ENCODE results near the gene GRIP2.

The GRIP2 gene

DNA sequence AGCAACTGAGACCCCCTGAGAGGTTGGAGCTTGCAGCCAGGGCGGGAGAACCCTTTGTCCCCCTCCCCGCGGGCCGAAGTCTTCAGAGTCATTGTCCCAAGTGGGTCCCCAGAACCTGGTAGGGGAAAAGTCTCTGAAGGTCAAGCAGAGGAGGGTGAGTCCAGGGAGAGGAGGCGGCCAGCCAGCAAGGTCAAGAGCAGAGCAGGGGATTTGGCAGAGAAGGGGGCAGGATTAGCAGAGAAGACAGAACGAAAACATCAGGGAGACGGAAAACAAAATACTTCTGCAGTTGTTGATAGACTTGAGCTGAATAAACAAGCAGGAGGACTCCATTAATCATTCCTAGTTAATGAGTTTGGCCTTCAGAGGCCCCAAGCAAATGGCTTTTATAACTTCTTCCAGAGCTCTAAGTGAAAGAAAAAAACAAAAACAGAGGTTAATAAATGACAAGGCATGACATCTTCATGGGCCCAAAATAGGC is 66.7 kb downstream of the GRIP2 start:
- Histone ChIP-seq H4K20me1 (ENCODE audit: insufficient read depth, low read length) (no peaks in the 10 kb centered on the region), H3K79me2 (ENCODE audit: low read length) (no peaks in the 10 kb centered on the region), H3K4me1 (ENCODE audit: low read length) (no peaks in the 10 kb centered on the region), H3K9ac (ENCODE audit: low read length) (no peak overlapping the region), H2AFZ (ENCODE audit: low read length) (no peak overlapping the region), H3K4me2 (ENCODE audit: low read depth, low read length) (no peak overlapping the region), H3K27ac (ENCODE audit: low read length) (no peak overlapping the region), H3K27me3 (replicated peaks; ENCODE audit: insufficient read depth, low read length) (no peaks in the 10 kb centered on the region), H3K9me3 (replicated peaks; ENCODE audit: insufficient read depth, low read length) (no peaks in the 10 kb centered on the region), H3F3A (ENCODE audit: insufficient read depth, low read length) (no peaks in the 10 kb centered on the region), H3K9me2 (replicated peaks; ENCODE audit: insufficient read depth, low read length) (no peaks in the 10 kb centered on the region), H3K36me3 (replicated peaks; ENCODE audit: insufficient read depth, low read length) (no peaks in the 10 kb centered on the region), H3K4me3 (ENCODE audit: low read length) (no peak overlapping the region)
- no peak for DNase-seq
- TF ChIP-seq EZH2 (optimal IDR thresholded peaks at IDR 0.05; ENCODE audit: low read depth, low read length) = no peak
- no peak for TF ChIP-seq EZH2phosphoT487 (IDR thresholded peaks at IDR 0.05; ENCODE audit: low read length)
- TF ChIP-seq, protein P1, sequence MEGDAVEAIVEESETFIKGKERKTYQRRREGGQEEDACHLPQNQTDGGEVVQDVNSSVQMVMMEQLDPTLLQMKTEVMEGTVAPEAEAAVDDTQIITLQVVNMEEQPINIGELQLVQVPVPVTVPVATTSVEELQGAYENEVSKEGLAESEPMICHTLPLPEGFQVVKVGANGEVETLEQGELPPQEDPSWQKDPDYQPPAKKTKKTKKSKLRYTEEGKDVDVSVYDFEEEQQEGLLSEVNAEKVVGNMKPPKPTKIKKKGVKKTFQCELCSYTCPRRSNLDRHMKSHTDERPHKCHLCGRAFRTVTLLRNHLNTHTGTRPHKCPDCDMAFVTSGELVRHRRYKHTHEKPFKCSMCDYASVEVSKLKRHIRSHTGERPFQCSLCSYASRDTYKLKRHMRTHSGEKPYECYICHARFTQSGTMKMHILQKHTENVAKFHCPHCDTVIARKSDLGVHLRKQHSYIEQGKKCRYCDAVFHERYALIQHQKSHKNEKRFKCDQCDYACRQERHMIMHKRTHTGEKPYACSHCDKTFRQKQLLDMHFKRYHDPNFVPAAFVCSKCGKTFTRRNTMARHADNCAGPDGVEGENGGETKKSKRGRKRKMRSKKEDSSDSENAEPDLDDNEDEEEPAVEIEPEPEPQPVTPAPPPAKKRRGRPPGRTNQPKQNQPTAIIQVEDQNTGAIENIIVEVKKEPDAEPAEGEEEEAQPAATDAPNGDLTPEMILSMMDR (IDR thresholded peaks at IDR 0.05; ENCODE audit: low read length) = no peak

GRCh38 chr3:14472471-14473351 is 67.4 kb downstream of the GRIP2 start:
- Histone ChIP-seq H3K4me3 (ENCODE audit: low read length) (no peak overlapping the region), H3K4me1 (ENCODE audit: low read length) (no peaks in the 10 kb centered on the region), H3K9me3 (replicated peaks; ENCODE audit: insufficient read depth, low read length) (no peaks in the 10 kb centered on the region), H3K9ac (ENCODE audit: low read length) (no peak overlapping the region), H3K27me3 (replicated peaks; ENCODE audit: insufficient read depth, low read length) (no peaks in the 10 kb centered on the region), H2AFZ (ENCODE audit: low read length) (no peak overlapping the region), H4K20me1 (ENCODE audit: insufficient read depth, low read length) (no peaks in the 10 kb centered on the region), H3K36me3 (replicated peaks; ENCODE audit: insufficient read depth, low read length) (no peaks in the 10 kb centered on the region), H3F3A (ENCODE audit: insufficient read depth, low read length) (no peaks in the 10 kb centered on the region), H3K79me2 (ENCODE audit: low read length) (no peaks in the 10 kb centered on the region), H3K9me2 (replicated peaks; ENCODE audit: insufficient read depth, low read length) (no peaks in the 10 kb centered on the region), H3K4me2 (ENCODE audit: low read depth, low read length) (no peak overlapping the region), H3K27ac (ENCODE audit: low read length) (no peak overlapping the region)
- no peak for DNase-seq
- TF ChIP-seq EZH2 (optimal IDR thresholded peaks at IDR 0.05; ENCODE audit: low read depth, low read length) (no peak), EZH2phosphoT487 (IDR thresholded peaks at IDR 0.05; ENCODE audit: low read length) (no peak)
- TF ChIP-seq, protein P1 (IDR thresholded peaks at IDR 0.05; ENCODE audit: low read length) = no peak

DNA sequence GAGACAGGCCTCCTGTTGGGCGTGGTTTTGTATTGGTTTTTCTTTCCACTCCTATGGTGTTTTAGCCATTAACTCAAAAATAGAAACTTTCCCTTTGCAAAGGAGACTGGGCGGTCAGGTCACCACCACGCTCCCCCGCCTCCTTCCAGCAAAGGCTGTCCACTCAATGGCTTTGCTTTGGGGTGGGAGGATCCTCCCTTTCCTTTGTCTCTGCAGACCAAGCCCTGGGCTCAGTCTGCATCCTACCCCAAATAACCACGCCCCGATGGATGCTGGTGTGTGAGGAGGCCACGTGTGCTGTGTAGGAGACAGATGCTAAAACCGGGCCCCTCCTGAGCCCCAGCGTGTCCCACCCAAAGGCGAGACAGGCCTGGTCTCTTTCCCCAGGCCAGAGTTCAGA is 68.5 kb downstream of the GRIP2 start:
- Histone ChIP-seq H3K9me2 (replicated peaks; ENCODE audit: insufficient read depth, low read length) (no peaks in the 10 kb centered on the region), H3K4me3 (ENCODE audit: low read length) (no peak overlapping the region), H3K79me2 (ENCODE audit: low read length) (no peaks in the 10 kb centered on the region), H4K20me1 (ENCODE audit: insufficient read depth, low read length) (no peaks in the 10 kb centered on the region), H3K9me3 (replicated peaks; ENCODE audit: insufficient read depth, low read length) (no peaks in the 10 kb centered on the region), H3F3A (ENCODE audit: insufficient read depth, low read length) (no peaks in the 10 kb centered on the region), H2AFZ (ENCODE audit: low read length) (no peak overlapping the region), H3K4me2 (ENCODE audit: low read depth, low read length) (no peak overlapping the region), H3K36me3 (replicated peaks; ENCODE audit: insufficient read depth, low read length) (no peaks in the 10 kb centered on the region), H3K27ac (ENCODE audit: low read length) (no peak overlapping the region), H3K9ac (ENCODE audit: low read length) (no peak overlapping the region), H3K27me3 (replicated peaks; ENCODE audit: insufficient read depth, low read length) (no peaks in the 10 kb centered on the region), H3K4me1 (ENCODE audit: low read length) (no peaks in the 10 kb centered on the region)
- no peak for DNase-seq
- TF ChIP-seq, protein P1 (IDR thresholded peaks at IDR 0.05; ENCODE audit: low read length) = no peak
- no peak for TF ChIP-seq EZH2phosphoT487 (IDR thresholded peaks at IDR 0.05; ENCODE audit: low read length)
